NOMO-1 treated with DMSO at 0.1 percent for 48 hours (cell line): ENCODE results near the gene ODAD4.
"Not testable (repeated sequence)": the region's sequence is repeated elsewhere in the genome, so short reads cannot be mapped to it uniquely, and the experiment has no call there.

Experiments used
- DNase-seq: peaks from one replicate; lab custom pipeline; 2025; ENCODE audit not compliant: unreplicated experiment; lab: John Stamatoyannopoulos, UW

Gene ODAD4

GRCh38 chr17:41912925-41913324 lies 17.5 kb upstream of the ODAD4 start:
- DNase-seq: no peak

- DNase-seq: no peak
These were observed 16.6 kb upstream of the ODAD4 start for GRCh38 chr17:41913798-41914197.

- no peak for DNase-seq
These were observed 16.1 kb upstream of the ODAD4 start for GRCh38 chr17:41914358-41914766.

GRCh38 chr17:41915020-41915419 lies 15.4 kb upstream of the ODAD4 start:
- DNase-seq: no peak

- DNase-seq: no peak
These were observed 14.9 kb upstream of the ODAD4 start for GRCh38 chr17:41915566-41915965.

- no peak for DNase-seq
These were observed 13.2 kb upstream of the ODAD4 start for GRCh38 chr17:41917192-41917591.

- DNase-seq: no peak
These were observed 12.6 kb upstream of the ODAD4 start for GRCh38 chr17:41917679-41918313.

- DNase-seq: peak; percentile 96
These were observed 11.9 kb upstream of the ODAD4 start, which contains the start of gene ACLY for GRCh38 chr17:41918314-41919164. TSS of gene ACLY (minus strand) at chr17:41918951. CDS start at chr17:41913873, 5,078 bp downstream.

- DNase-seq: no peak
These were observed 11.1 kb upstream of the ODAD4 start for GRCh38 chr17:41919165-41919817.

GRCh38 chr17:41919840-41920579 lies 10.4 kb upstream of the ODAD4 start:
- no peak for DNase-seq

- no peak for DNase-seq
These were observed 9.8 kb upstream of the ODAD4 start for GRCh38 chr17:41920580-41920955.

GRCh38 chr17:41925991-41926590 lies 4.3 kb upstream of the ODAD4 start:
- no peak for DNase-seq

- DNase-seq: no peak
These were observed 1.6 kb upstream of the ODAD4 start for GRCh38 chr17:41928693-41929251.

GRCh38 chr17:41930833-41931156 lies 378 bp downstream of the ODAD4 start:
- DNase-seq: not testable (repeated sequence)

GRCh38 chr17:41931715-41932114 lies 1.3 kb downstream of the ODAD4 start:
- not testable (repeated sequence) for DNase-seq

- DNase-seq: peak; percentile 87
These were observed 2.5 kb downstream of the ODAD4 start for GRCh38 chr17:41932816-41933389.

GRCh38 chr17:41935641-41936040 lies 5.2 kb downstream of the ODAD4 start:
- DNase-seq: no peak

- no peak for DNase-seq
These were observed 7.8 kb downstream of the ODAD4 start for GRCh38 chr17:41937970-41938954.

- DNase-seq: no peak
These were observed 8.8 kb downstream of the ODAD4 start for GRCh38 chr17:41939044-41939692.
